Breast epithelium (tissue), 4 donors: Measurements from ENCODE around the gene TMPRSS15. TPM values are rescaled to one million over a fixed set of nuclear protein-coding genes. Genes with fewer than 3 reads are reported as not detected.

Source experiments
- DNase-seq, 2 donors: peaks; one replicate each; pipeline ENCODE4 v3.0.0-alpha.2; 2019; ENCODE audit warnings: low spot score in 2 of 2
- H3K27ac ChIP-seq, 2 donors: fragments of 200-600 bp; sonication (generic) in 1 of 2; one replicate each; pipeline ENCODE4 v1.5.1; 2016 to 2019; ENCODE audit warnings: mild to moderate bottlenecking in 1 of 2
- H3K27me3 ChIP-seq, 2 donors: fragments of 200-600 bp; sonication (generic) in 1 of 2; one replicate each; pipeline versions ENCODE4 v1.5.1 to v1.6.0; 2017 to 2019; ENCODE audit warnings: control low read depth in 1 of 2, mild to moderate bottlenecking in 1 of 2
- H3K36me3 ChIP-seq: fragments of 200-600 bp; one replicate; pipeline ENCODE4 v1.5.1; 2019
- H3K4me1 ChIP-seq, 2 donors: fragments of 200-600 bp; sonication (generic); one replicate each; pipeline ENCODE4 v1.5.1; 2016 to 2019; ENCODE audit warnings: control low read depth in 1 of 2
- H3K4me3 ChIP-seq, 3 donors: fragments of 200-600 bp; sonication (generic); 1 replicate in 2 of 3; 2 replicates in 1 of 3; pipeline ENCODE4 v1.5.1; 2016 to 2019; ENCODE audit warnings: mild to moderate bottlenecking in 3 of 3, moderate library complexity in 2 of 3
- H3K9me3 ChIP-seq, 2 donors: fragments of 200-600 bp; sonication (generic) in 1 of 2; one replicate each; pipeline ENCODE4 v1.5.1; 2016 to 2019; ENCODE audit warnings: control low read depth in 1 of 2
- POLR2A ChIP-seq: fragments of 450-650 bp; IDR thresholded peaks from one replicate; pipeline ENCODE4 v1.6.1; 2016; ENCODE audit warnings: antibody characterized with exemption, mild to moderate bottlenecking, moderate library complexity
- POLR2AphosphoS5 ChIP-seq, 3 donors: sonication (generic); formaldehyde crosslinking; IDR thresholded peaks; one replicate each; pipeline ENCODE4 v1.6.1; 2017; ENCODE audit warnings: antibody characterized with exemption in 3 of 3
- intact Hi-C: fragments of 100-400 bp; cut with DNase I; formaldehyde crosslinking; loops from one replicate; pipeline ENCODE4 v1.15.1; 2023; ENCODE audit warnings: low total_unique reads
- total RNA-seq, 3 donors: library from RNA; depleted of rRNA; stranded (reverse); fragments of >200 nt; gene quantifications; one replicate each; pipeline ENCODE4 v1.1.0, GENCODE V29; 2016
- TF ChIP-seq, protein P1 (sequence below), 3 donors: fragments of 450-650 bp; IDR thresholded peaks; one replicate each; pipeline ENCODE4 v1.5.1; 2016 to 2017; ENCODE audit warnings: antibody characterized with exemption in 3 of 3, mild to moderate bottlenecking in 3 of 3, moderate library complexity in 3 of 3

TMPRSS15 gene
- total RNA-seq: not detected

GRCh38 chr21:18403735-18404450 is at the start of gene TMPRSS15:
Gene TMPRSS15 (minus strand): TSS chr21:18403785. CDS start chr21:18403622, 163 bp downstream.
- DNase-seq: no peak
- Histone ChIP-seq H3K4me3 (no peak within 1 kb of the TSS), H3K36me3 (no peaks in the 10 kb centered on the region), H3K27me3 (no peaks in the 10 kb centered on the region), H3K27ac (no peak within 1 kb of the TSS), H3K9me3 (peaks cover 0 to 7% of the 10 kb centered on the region in 2 donors), H3K4me1 (no peaks in the 10 kb centered on the region)
- intact Hi-C loops: no loop called here
- TF ChIP-seq POLR2A: no peak
- no peak for TF ChIP-seq POLR2AphosphoS5 (IDR thresholded peaks at IDR 0.05)
- TF ChIP-seq, protein P1, sequence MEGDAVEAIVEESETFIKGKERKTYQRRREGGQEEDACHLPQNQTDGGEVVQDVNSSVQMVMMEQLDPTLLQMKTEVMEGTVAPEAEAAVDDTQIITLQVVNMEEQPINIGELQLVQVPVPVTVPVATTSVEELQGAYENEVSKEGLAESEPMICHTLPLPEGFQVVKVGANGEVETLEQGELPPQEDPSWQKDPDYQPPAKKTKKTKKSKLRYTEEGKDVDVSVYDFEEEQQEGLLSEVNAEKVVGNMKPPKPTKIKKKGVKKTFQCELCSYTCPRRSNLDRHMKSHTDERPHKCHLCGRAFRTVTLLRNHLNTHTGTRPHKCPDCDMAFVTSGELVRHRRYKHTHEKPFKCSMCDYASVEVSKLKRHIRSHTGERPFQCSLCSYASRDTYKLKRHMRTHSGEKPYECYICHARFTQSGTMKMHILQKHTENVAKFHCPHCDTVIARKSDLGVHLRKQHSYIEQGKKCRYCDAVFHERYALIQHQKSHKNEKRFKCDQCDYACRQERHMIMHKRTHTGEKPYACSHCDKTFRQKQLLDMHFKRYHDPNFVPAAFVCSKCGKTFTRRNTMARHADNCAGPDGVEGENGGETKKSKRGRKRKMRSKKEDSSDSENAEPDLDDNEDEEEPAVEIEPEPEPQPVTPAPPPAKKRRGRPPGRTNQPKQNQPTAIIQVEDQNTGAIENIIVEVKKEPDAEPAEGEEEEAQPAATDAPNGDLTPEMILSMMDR (IDR thresholded peaks at IDR 0.05): no peak

GRCh38 chr21:18451670-18452069 is 48.1 kb upstream of the TMPRSS15 start:
- DNase-seq: no peak
- no peak for TF ChIP-seq POLR2A
- TF ChIP-seq POLR2AphosphoS5 (IDR thresholded peaks at IDR 0.05): no peak
- TF ChIP-seq, protein P1 (IDR thresholded peaks at IDR 0.05): no peak
- H3K27ac ChIP-seq: no peak overlapping the region
- intact Hi-C loops: loop anchor here (10.0 kb wide), 1 partner anchor 157 kb away; no protein-coding TSS in a partner anchor
- no peaks in the 10 kb centered on the region for H3K4me1 ChIP-seq
- H3K4me3 ChIP-seq: no peak overlapping the region
- H3K27me3 ChIP-seq: no peaks in the 10 kb centered on the region
- no peaks in the 10 kb centered on the region for H3K36me3 ChIP-seq
- no peaks in the 10 kb centered on the region for H3K9me3 ChIP-seq

- Histone ChIP-seq H3K27me3 (no peaks in the 10 kb centered on the region), H3K36me3 (no peaks in the 10 kb centered on the region), H3K9me3 (peaks cover 0 to 6% of the 10 kb centered on the region in 2 donors), H3K27ac (no peak overlapping the region), H3K4me1 (no peaks in the 10 kb centered on the region), H3K4me3 (no peak overlapping the region)
- intact Hi-C loops: loop anchor here (10.0 kb wide), 1 partner anchor 155 kb away; no protein-coding TSS in a partner anchor
- no peak for TF ChIP-seq POLR2AphosphoS5 (IDR thresholded peaks at IDR 0.05)
- TF ChIP-seq POLR2A: no peak
- TF ChIP-seq, protein P1 (IDR thresholded peaks at IDR 0.05): no peak
- no peak for DNase-seq
Measured at GRCh38 chr21:18449605-18450550, 46.3 kb upstream of the TMPRSS15 start.

DNA sequence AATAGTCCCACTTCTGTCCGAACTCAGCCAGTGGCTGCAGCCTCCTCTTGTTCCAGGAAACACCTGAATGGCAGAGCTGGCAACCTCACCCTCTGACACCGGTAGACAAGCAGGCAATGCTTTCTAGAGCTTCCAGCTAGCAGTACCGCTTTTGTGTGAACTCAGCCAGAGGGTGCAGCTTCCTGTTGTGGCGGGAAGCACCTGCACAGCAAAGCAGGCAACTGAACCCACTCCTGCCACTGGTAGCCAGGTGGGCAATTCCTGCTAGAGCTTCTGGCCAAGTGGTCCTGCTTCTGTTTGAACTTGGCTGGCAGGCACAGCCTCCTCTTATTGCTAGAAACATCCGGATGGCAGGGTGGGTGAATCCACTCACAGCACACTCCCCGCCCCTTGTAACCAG is 40.1 kb upstream of the TMPRSS15 start:
- H3K27me3 ChIP-seq: no peaks in the 10 kb centered on the region
- H3K27ac ChIP-seq: no peak overlapping the region
- no peak overlapping the region for H3K4me3 ChIP-seq
- no peaks in the 10 kb centered on the region for H3K36me3 ChIP-seq
- H3K4me1 ChIP-seq: no peaks in the 10 kb centered on the region
- DNase-seq: no peak
- intact Hi-C loops: no loop called here
- no peak for TF ChIP-seq POLR2AphosphoS5 (IDR thresholded peaks at IDR 0.05)
- no peak for TF ChIP-seq POLR2A
- TF ChIP-seq, protein P1 (IDR thresholded peaks at IDR 0.05): no peak
- peaks cover 0 to 6% of the 10 kb centered on the region in 2 donors for H3K9me3 ChIP-seq
